ENCODE data around the gene OR8A1.
"Not testable (repeated sequence)": the region's sequence is repeated elsewhere in the genome, so short reads cannot be mapped to it uniquely, and the experiment has no call there.

Gene OR8A1

GRCh38 chr11:124597626-124598025, 27.8 kb downstream of the OR8A1 start:
- DNase-seq, result no peak

DNA sequence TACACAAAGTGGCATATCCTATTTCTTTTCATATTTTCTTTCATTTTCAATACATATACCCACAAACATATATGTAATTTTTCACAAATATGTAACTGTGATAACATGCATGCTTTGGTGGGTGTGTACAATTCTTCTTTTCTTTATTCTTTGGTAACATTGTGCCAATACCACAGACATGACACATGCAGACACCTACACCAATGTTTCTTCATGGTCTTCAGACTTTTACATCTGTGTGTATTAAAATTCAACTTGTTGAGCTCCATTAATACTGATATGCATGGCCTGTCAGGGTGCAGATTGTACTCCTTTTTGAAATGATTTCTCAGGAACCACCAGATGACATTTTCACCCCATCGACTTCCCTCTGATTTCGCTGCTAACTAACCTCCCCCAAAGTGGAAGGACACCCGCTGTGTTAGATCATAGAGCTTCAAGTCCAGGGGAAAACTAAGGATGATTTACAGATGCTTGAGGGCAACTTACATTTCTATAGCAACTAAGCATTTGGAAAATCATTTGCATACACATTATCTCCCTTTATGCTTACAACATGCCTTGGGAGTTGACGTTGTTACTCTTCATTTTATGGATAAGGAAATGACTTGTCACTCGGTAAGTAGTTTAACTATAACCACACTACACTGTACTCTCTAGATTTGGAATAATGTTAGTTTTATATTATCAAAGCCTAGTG, 31.0 kb downstream of the OR8A1 start:
- no peak for DNase-seq

DNA sequence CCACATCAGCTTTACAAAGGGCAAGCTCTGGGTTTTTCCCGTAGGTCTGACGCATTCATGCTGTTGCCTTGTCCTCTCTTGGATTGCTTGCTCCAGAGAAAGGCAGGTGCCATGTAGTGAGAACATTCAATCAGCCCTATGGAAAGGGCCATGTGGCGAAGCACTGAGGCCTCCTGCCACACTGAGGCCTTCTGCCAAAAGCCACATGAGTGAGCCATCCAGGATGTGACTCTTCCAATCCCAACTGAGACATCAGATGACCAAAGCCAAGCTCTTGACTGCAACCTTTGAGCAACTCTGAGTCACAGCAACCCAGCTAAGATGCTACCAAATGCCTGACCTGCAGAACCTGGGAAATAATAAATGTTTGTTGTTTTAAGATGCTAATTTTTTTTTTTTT, 32.4 kb downstream of the OR8A1 start:
- DNase-seq, result no peak

- DNase-seq, result not testable (repeated sequence)
Observed at GRCh38 chr11:124602723-124603122, 32.9 kb downstream of the OR8A1 start.

DNA sequence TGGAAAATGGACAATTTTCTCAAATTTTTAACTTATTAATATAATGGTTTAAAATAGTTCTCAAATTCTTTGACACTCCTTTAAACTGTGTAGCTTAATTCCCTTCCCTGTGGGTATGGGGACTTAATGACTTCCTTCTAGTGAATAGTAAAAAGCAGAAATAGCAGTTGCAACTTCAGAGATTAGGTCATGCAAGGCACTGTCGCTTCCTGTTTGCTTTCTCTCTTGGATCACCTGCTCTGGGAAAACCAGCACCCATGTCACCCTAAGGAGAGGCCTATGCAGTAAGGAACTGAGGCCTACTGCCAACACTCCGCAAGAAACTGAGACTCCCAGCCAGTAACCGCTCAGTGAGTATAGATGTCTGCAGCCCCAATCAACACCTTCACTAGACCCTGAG, 35.9 kb downstream of the OR8A1 start:
- DNase-seq, result no peak

GRCh38 chr11:124608147-124608546, 38.4 kb downstream of the OR8A1 start:
- DNase-seq, result no peak

- DNase-seq, result no peak
Observed at GRCh38 chr11:124610295-124610694, 40.5 kb downstream of the OR8A1 start.

DNA sequence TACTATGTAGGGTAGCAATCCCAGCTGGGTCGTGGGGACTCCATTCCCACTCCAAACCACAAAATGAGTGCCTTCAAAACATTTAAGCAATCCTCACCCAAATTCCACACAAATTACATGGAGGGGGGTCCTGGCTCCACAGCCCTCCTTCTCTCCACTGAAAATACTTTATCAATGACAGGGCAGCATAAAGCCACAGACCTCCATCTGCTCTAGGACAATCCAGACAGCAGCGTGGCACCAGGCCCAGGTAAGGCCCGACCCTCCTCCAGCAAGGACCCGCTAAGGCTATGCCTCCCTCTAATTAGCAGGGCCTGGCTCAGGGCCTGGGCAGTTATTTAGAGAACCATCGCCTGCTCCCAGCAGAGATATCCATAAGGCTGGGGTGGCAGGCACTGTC, 41.3 kb downstream of the OR8A1 start, which contains the start of gene PANX3:
Gene PANX3, plus strand, starts transcription at position 365 of the 400 bp plus-strand sequence. CDS start 129 bp downstream, outside the sequence.
- no peak for DNase-seq

DNA sequence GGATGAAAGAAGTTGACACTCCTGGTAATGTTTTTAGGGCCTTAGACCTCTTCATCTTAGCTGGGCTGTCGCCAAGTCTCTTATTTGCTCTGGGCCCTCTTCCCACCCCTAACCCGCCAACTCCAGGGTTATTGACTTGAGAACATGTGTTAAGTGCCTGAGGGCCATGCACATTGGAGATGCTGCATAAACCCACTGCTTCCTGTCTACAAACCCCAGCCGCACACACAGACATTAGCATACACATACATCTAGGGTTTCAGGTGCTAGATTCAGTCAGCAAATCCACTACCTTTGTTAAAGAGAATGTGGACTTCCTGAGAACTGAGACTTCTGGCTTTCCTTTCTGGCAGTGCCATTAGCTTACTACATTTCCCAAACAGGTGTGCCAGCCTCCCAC, 42.2 kb downstream of the OR8A1 start:
- DNase-seq, result no peak

DNA sequence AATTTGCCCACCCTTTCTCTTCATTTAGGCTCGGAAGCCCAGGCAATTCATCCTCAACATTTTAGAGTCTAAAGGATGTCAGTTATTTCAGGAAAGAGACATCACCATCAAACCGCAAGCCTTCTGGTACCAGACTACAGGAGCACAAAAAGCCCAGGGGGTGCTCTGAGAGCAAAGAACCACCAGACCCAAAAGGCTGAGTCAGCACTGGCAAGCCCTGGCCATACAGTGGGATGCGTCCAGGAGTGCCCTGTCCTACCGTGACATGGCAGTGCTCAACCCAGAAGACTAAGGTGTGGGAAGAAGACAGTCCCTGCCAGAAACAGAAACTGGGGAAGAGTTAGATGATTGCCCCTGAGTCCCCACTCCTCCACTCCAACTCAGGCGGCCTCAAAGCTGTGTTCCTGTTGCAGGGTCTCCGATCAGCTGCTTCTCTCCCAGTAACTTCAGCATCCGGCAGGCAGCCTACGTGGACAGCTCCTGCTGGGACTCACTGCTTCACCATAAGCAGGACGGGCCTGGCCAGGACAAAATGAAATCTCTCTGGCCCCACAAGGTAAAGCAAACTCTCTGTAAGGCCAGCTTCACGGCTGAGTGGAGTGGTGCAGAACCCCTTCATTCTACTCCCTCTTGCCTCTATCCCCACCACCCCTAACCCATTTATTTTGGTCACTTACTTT, 42.9 kb downstream of the OR8A1 start:
- DNase-seq, result no peak

GRCh38 chr11:124618863-124619262, 49.1 kb downstream of the OR8A1 start:
- DNase-seq, result no peak

Data from NCI-H226 (cell line).